HG02623 (cell line): ENCODE measurements around the gene TEX44.

Experiments used
- ATAC-seq: cut with Tn5 transposase; IDR thresholded peaks from one replicate; pipeline ENCODE4 v1.9.1; 2021; ENCODE audit warnings: moderate library complexity; ENCODE audit not compliant: unreplicated experiment

TEX44 gene

GRCh38 chr2:231604101-231604684 is 11.5 kb downstream of the TEX44 start:
- peak; percentile 39 for ATAC-seq

GRCh38 chr2:231604685-231605606 is 12.3 kb downstream of the TEX44 start:
- ATAC-seq: peak; percentile 85

- no peak for ATAC-seq
These were observed 13.0 kb downstream of the TEX44 start for GRCh38 chr2:231605607-231606091.

GRCh38 chr2:231606941-231607340 is 14.3 kb downstream of the TEX44 start:
- ATAC-seq: no peak

- no peak for ATAC-seq
These were observed 18.8 kb downstream of the TEX44 start for GRCh38 chr2:231611273-231612108.

- ATAC-seq: no peak
These were observed 19.4 kb downstream of the TEX44 start for GRCh38 chr2:231612109-231612455.

- ATAC-seq: peak; percentile 27
These were observed 20.0 kb downstream of the TEX44 start for GRCh38 chr2:231612456-231613330.

GRCh38 chr2:231613331-231613662 is 20.6 kb downstream of the TEX44 start:
- ATAC-seq: peak; percentile 6

GRCh38 chr2:231613663-231614558 is 21.2 kb downstream of the TEX44 start:
- ATAC-seq: peak; percentile 66

GRCh38 chr2:231614559-231615057 is 21.9 kb downstream of the TEX44 start:
- no peak for ATAC-seq

GRCh38 chr2:231615058-231615671 is 22.5 kb downstream of the TEX44 start:
- ATAC-seq: no peak

GRCh38 chr2:231616296-231616695 is 23.6 kb downstream of the TEX44 start:
- ATAC-seq: no peak

- ATAC-seq: no peak
These were observed 24.6 kb downstream of the TEX44 start for GRCh38 chr2:231617059-231617926.

- no peak for ATAC-seq
These were observed 28.6 kb downstream of the TEX44 start for GRCh38 chr2:231621051-231621879.

- no peak for ATAC-seq
These were observed 30.3 kb downstream of the TEX44 start for GRCh38 chr2:231622963-231623362.

GRCh38 chr2:231626449-231626848 is 33.8 kb downstream of the TEX44 start:
- no peak for ATAC-seq
